ENCODE data around the gene CCDC54. TPM values are rescaled to one million over a fixed set of nuclear protein-coding genes. Genes with fewer than 3 reads are reported as not detected.

CCDC54 gene
- total RNA-seq, 1 experiment from 2014 or later, result not detected

GRCh38 chr3:107382631-107383030 lies 5.4 kb downstream of the CCDC54 start:
- ChIA-PET POLR2A (no interaction called here), CTCF (no interaction called here)
- H3K27ac Mint-ChIP-seq, result no peak overlapping the region

GRCh38 chr3:107384428-107384827 lies 7.2 kb downstream of the CCDC54 start:
- ChIA-PET POLR2A (no interaction called here), CTCF (interaction anchor here (1.3 to 1.9 kb wide), 2 partner anchors 37 to 113 kb away, joined by 3 to 8 read pairs; no protein-coding TSS in a partner anchor)
- no peaks in the 10 kb centered on the region for H3K36me3 Mint-ChIP-seq
- H3K9me3 Mint-ChIP-seq, result peaks cover 5% of the 10 kb centered on the region; the same call in 1 of the 2 replicates
- peak overlapping the region; percentile 10; the same call in 1 of the 2 replicates for H3K27ac Mint-ChIP-seq
- H3K4me3 Mint-ChIP-seq, result peak overlapping the region; percentile 24; the same call in 1 of the 2 replicates
- H3K27me3 Mint-ChIP-seq (ENCODE audit: low read depth), result no peaks in the 10 kb centered on the region
- TF ChIP-seq, protein P1, sequence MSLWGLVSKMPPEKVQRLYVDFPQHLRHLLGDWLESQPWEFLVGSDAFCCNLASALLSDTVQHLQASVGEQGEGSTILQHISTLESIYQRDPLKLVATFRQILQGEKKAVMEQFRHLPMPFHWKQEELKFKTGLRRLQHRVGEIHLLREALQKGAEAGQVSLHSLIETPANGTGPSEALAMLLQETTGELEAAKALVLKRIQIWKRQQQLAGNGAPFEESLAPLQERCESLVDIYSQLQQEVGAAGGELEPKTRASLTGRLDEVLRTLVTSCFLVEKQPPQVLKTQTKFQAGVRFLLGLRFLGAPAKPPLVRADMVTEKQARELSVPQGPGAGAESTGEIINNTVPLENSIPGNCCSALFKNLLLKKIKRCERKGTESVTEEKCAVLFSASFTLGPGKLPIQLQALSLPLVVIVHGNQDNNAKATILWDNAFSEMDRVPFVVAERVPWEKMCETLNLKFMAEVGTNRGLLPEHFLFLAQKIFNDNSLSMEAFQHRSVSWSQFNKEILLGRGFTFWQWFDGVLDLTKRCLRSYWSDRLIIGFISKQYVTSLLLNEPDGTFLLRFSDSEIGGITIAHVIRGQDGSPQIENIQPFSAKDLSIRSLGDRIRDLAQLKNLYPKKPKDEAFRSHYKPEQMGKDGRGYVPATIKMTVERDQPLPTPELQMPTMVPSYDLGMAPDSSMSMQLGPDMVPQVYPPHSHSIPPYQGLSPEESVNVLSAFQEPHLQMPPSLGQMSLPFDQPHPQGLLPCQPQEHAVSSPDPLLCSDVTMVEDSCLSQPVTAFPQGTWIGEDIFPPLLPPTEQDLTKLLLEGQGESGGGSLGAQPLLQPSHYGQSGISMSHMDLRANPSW (CRISPR knock-in tag; conservative IDR thresholded peaks at IDR 0.05; ENCODE audit: low read depth), result no peak
- no peak for TF ChIP-seq ZNF396 (CRISPR knock-in tag; IDR thresholded peaks at IDR 0.05; ENCODE audit: borderline replicate concordance)
- TF ChIP-seq RELA (CRISPR knock-in tag; IDR thresholded peaks at IDR 0.05; ENCODE audit: borderline replicate concordance), result no peak
- TF ChIP-seq NR3C1 (CRISPR knock-in tag; conservative IDR thresholded peaks at IDR 0.05; ENCODE audit: low read depth), result no peak
- no peak for TF ChIP-seq ZNF121 (CRISPR knock-in tag; IDR thresholded peaks at IDR 0.05)
- TF ChIP-seq, protein P2, sequence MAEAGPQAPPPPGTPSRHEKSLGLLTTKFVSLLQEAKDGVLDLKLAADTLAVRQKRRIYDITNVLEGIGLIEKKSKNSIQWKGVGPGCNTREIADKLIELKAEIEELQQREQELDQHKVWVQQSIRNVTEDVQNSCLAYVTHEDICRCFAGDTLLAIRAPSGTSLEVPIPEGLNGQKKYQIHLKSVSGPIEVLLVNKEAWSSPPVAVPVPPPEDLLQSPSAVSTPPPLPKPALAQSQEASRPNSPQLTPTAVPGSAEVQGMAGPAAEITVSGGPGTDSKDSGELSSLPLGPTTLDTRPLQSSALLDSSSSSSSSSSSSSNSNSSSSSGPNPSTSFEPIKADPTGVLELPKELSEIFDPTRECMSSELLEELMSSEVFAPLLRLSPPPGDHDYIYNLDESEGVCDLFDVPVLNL (CRISPR knock-in tag; IDR thresholded peaks at IDR 0.05; ENCODE audit: borderline replicate concordance, low read depth), result no peak
- TF ChIP-seq, protein P3, sequence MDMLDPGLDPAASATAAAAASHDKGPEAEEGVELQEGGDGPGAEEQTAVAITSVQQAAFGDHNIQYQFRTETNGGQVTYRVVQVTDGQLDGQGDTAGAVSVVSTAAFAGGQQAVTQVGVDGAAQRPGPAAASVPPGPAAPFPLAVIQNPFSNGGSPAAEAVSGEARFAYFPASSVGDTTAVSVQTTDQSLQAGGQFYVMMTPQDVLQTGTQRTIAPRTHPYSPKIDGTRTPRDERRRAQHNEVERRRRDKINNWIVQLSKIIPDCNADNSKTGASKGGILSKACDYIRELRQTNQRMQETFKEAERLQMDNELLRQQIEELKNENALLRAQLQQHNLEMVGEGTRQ (CRISPR knock-in tag; IDR thresholded peaks at IDR 0.05), result no peak
- no peak for TF ChIP-seq TEAD1 (CRISPR knock-in tag; IDR thresholded peaks at IDR 0.05)
- no peak for TF ChIP-seq EMX1 (CRISPR knock-in tag; IDR thresholded peaks at IDR 0.05)
- TF ChIP-seq NFATC4 (CRISPR knock-in tag; IDR thresholded peaks at IDR 0.05), result no peak
- no peak for TF ChIP-seq PRRX2 (CRISPR knock-in tag; IDR thresholded peaks at IDR 0.05)
- ATAC-seq (no peak), DNase-seq (ENCODE audit: low spot score) (no peak)
- H3K4me1 Mint-ChIP-seq, result peaks cover 48% of the 10 kb centered on the region

More at GRCh38 chr3:107382631-107383030, 5.4 kb downstream of the CCDC54 start:
- H3K27me3 Mint-ChIP-seq (ENCODE audit: low read depth), result no peaks in the 10 kb centered on the region
- no peak for DNase-seq (ENCODE audit: low spot score)
- H3K4me3 Mint-ChIP-seq, result no peak overlapping the region
- no peak for ATAC-seq
- H3K36me3 Mint-ChIP-seq, result no peaks in the 10 kb centered on the region
- H3K9me3 Mint-ChIP-seq, result peaks cover 14% of the 10 kb centered on the region
- TF ChIP-seq EMX1 (CRISPR knock-in tag; IDR thresholded peaks at IDR 0.05) (no peak), ZNF671 (CRISPR knock-in tag; IDR thresholded peaks at IDR 0.05) (no peak), GTF2I (CRISPR knock-in tag; conservative IDR thresholded peaks at IDR 0.05) (no peak)
- TF ChIP-seq, protein P4, sequence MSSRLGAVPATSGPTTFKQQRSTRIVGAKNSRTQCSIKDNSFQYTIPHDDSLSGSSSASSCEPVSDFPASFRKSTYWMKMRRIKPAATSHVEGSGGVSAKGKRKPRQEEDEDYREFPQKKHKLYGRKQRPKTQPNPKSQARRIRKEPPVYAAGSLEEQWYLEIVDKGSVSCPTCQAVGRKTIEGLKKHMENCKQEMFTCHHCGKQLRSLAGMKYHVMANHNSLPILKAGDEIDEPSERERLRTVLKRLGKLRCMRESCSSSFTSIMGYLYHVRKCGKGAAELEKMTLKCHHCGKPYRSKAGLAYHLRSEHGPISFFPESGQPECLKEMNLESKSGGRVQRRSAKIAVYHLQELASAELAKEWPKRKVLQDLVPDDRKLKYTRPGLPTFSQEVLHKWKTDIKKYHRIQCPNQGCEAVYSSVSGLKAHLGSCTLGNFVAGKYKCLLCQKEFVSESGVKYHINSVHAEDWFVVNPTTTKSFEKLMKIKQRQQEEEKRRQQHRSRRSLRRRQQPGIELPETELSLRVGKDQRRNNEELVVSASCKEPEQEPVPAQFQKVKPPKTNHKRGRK (CRISPR knock-in tag; IDR thresholded peaks at IDR 0.05; ENCODE audit: borderline replicate concordance), result no peak
- peaks cover 49% of the 10 kb centered on the region for H3K4me1 Mint-ChIP-seq

DNA sequence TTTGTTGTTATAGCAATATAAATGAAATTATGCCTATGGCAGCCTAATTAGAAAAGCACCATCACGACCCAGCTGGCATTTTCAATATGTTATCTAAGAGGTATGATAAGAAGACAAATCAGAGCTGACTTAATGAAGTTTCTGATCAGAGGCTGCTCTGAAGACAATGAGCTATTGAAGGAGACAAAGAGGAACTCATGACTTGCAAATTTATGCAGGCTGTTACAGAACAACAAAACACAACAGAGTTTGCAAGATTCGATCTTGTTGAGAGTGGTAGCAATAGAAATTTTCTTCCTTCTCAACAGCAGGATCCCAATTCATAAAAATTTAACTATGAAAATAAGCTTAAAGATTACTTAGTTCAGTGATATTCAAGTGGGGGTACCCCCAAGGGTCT lies 7.7 kb downstream of the CCDC54 start:
- DNase-seq (ENCODE audit: low spot score) (no peak), ATAC-seq (peak; percentile 79)
- Mint-ChIP-seq H3K4me1 (peaks cover 48% of the 10 kb centered on the region), H3K27me3 (ENCODE audit: low read depth) (no peaks in the 10 kb centered on the region), H3K27ac (peak overlapping the region; percentile 62; the same call in 1 of the 2 replicates), H3K9me3 (peaks cover 5% of the 10 kb centered on the region; the same call in 1 of the 2 replicates), H3K4me3 (peak overlapping the region; percentile 24; the same call in 1 of the 2 replicates), H3K36me3 (no peaks in the 10 kb centered on the region)
- CTCF ChIA-PET, result interaction anchor here (1.1 to 1.9 kb wide), 3 partner anchors 36 to 148 kb away, joined by 3 to 8 read pairs (median 4); no protein-coding TSS in a partner anchor
- TF ChIP-seq AFF4 (CRISPR knock-in tag; IDR thresholded peaks at IDR 0.05; ENCODE audit: borderline replicate concordance) (no peak), IRF1 (CRISPR knock-in tag; IDR thresholded peaks at IDR 0.05) (no peak), SMAD4 (CRISPR knock-in tag; IDR thresholded peaks at IDR 0.05) (no peak)
- TF ChIP-seq, protein P5, sequence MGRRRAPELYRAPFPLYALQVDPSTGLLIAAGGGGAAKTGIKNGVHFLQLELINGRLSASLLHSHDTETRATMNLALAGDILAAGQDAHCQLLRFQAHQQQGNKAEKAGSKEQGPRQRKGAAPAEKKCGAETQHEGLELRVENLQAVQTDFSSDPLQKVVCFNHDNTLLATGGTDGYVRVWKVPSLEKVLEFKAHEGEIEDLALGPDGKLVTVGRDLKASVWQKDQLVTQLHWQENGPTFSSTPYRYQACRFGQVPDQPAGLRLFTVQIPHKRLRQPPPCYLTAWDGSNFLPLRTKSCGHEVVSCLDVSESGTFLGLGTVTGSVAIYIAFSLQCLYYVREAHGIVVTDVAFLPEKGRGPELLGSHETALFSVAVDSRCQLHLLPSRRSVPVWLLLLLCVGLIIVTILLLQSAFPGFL (CRISPR knock-in tag; IDR thresholded peaks at IDR 0.05; ENCODE audit: borderline replicate concordance), result no peak
- POLR2A ChIA-PET, result no interaction called here
